GM18868 (cell line): ENCODE results near the gene GNL1.
"Not testable (repeated sequence)": the region's sequence is repeated elsewhere in the genome, so short reads cannot be mapped to it uniquely, and the experiment has no call there.

Experiments used
- ATAC-seq: cut with Tn5 transposase; IDR thresholded peaks from one replicate; pipeline ENCODE4 v1.9.1; 2021; ENCODE audit warnings: mild to moderate bottlenecking, moderate library complexity; ENCODE audit not compliant: unreplicated experiment

The GNL1 gene

DNA sequence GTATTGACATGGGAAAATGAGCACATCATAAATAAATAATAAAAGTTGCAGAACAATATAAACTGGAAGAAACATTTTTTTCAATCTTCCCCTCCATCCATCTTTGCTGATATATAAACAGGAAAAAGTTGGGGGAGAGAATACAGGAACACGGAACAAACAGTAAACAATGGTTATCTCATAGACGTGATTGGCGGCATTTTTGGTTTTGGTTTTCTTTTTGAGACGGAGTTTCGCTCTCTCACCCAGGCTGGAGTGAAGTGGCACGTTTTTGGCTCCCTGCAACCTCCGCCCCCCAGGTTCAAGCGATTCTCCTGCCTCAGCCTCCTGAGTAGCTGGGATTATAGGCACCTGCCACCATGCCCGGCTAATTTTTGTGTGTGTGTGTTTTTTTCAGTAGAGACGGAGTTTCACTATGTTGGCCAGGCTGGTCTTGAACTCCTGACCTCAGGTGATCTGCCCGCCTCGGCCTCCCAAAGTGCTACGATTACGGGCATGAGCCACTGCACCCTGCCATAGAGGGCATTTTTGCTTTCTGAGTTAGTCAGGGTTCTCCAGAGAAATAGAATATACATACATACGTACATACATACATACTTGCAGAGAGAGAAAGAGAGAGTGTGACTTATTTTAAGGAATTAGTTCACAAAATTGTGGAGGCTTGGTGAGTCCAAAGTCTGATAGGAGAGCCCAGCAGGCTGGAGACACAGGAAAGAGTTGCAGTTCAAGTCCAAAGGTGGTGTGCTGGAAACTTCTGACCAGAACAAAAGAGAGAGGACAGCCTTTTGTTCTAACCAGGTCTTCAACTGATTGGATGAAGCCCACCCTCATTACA lies 22.6 kb downstream of the GNL1 start:
- no peak for ATAC-seq

DNA sequence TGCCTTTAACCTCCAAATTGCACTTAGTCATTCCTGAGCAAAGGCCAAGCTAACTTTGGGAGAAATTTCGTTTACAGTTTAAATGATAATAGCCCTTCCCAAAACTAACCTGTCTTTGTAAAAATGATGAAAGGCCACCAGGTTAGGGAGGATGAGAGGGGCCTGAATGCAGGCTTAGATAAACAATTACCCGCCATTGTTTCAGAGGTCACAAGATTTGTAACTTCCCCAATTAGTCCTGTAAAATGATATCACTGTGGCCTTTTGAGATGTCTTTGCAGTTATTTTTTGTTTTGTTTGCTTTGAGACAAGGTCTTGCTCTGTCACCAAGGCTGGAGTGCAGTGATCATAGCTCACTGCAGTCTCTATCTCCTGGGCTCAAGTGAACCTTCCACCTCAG lies 26.3 kb downstream of the GNL1 start:
- no peak for ATAC-seq

DNA sequence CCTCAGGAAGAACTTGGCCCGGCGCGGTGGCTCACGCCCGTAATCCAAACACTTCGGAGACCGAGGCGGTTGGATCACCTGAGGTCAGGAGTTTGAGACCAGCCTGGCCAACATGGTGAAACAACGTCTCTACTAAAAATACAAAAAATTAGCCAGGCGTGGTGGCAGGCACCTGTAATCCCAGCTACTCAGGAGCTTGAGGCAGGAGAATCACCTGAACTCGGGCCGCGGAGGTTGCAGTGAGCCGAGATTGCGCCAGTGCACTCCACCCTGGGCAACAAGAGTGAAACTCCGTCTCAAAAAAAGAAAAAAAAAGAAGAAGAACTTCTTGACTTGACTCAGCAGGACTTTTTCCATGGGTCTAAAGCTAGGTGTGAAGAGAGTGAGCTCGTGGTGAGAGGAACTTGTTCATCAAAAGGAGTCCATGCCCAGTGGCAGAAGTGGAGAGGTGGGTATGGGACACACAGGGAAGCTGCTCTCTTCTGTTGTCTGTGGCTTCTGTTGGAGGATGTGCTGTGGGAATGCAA lies 26.9 kb downstream of the GNL1 start:
- ATAC-seq: not testable (repeated sequence)

DNA sequence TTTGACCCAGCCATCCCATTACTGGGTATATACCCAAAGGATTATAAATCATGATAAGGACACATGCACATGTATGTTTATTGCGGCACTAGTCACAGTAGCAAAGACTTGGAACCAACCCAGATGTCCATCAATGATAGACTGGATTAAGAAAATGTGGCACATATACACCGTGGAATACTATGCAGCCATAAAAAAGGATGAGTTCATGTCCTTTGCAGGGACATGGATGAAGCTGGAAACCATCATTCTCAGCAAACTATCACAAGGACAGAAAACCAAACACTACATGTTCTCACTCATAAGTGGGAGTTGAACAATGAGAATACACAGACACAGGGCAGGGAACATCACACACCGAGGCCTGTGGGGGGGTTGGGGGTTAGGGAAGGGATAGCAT lies 29.8 kb downstream of the GNL1 start:
- ATAC-seq: not testable (repeated sequence)

DNA sequence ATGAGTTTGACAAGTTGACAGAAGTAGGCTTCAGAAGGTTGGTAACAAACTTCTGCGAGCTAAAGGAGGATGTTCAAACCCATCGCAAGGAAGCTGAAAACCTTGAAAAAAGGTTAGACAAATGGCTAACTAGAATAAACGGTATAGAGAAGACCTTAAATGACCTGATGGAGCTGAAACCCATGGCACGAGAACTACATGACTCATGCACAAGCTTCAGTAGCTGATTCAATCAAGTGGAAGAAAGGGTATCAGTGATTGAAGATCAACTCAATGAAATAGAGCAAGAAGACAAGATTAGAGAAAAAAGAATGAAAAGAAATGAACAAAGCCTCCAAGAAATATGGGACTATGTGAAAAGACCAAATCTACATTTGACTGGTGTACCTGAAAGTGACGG lies 34.3 kb downstream of the GNL1 start:
- not testable (repeated sequence) for ATAC-seq

DNA sequence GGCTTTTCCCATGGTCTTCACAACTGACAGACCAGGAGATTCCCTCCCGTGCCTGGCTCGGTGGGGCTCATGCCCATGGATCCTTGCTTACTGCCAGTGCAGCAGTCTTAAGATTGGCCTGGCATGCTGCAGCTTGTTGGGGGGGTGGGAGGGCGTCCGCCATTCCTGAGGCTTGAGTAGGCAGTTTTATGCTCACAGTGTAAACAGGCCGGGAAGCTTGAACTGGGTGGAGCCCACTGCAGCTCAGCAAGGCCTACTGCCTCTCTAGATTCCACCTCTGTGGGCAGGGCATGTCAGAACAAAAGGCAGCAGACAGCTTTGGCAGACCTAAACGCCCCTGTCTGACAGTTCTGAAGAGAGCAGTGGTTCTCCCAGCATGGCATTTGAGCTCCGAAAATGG lies 35.2 kb downstream of the GNL1 start:
- not testable (repeated sequence) for ATAC-seq

DNA sequence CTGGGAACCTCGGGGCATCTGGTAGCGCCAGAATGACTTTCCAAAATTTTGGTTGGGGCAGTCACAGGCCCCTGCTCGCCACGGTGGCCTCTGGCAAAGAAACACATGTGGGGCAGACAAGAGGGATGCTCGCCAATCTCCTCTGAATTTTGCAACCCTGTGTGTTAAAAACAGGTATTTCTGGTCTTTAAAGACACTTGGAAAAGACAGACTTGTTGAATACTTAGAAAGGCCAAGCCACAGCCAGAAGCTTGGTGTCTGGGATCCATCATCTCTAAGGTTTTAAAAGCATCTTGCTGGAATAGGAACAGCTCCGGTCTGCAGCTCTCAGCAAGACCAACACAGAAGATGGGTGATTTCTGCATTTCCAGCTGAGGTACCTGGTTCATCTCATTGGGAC lies 35.8 kb downstream of the GNL1 start:
- ATAC-seq: no peak

DNA sequence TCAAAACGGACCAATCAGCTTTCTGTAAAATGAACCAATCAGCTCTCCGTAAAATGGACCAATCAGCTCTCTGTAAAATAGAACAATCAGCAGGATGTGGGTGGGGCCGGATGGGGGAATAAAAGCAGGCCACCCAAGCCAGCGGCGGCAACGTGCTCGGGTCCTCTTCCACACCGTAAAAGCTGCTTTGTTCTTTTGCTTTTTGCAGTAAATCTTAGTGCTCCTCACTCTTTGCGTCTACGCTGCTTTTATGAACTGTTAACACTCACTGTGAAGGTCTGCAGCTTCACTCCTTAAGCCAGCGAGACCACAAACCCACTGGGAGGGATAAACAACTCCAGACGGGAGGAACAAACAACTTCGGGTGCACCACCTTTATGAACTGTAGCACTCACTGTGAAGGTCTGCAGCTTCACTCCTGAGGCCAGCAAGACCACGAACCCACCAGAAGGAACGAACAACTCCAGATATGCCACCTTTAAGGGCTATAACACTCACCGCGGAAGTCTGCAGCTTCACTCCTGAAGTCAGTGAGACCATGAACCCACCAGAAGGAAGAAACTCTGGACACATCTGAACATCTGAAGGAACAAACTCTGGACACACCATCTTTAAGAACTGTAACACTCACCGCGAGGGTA lies 37.7 kb downstream of the GNL1 start:
- not testable (repeated sequence) for ATAC-seq

DNA sequence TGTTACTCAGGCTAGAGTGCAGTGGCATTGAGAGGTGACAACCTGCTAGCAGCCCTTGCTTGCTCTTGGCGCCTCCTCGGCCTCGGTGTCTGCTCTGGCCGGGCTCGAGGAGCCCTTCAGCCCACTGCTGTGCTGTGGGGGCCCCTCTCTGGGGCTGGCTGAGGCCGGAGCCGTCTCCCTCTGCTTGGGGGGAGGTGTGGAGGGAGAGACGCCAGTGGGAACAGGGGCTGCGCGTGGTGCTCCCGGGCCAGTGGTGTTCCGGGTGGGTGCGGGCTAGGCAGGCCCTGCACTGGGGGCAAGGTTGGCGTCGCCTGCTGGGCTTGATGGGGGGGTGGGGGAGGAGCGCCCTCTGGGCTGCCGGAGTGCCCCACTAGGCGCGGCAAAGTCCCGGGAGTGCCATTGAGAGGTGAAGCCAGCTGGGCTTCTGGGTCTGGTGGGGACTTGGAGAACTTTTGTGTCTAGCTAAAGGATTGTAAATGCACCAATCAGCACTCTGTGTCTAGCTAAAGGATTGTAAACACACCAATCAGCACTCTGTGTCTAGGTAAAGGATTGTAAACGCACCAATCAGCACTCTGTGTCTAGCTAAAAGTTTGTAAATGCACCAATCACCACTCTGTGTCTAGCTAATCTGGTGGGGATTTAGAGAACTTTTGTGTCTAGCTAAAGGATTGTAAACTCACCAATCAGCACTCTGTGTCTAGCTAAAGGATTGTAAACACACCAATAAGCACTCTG lies 38.4 kb downstream of the GNL1 start:
- ATAC-seq: not testable (repeated sequence)

DNA sequence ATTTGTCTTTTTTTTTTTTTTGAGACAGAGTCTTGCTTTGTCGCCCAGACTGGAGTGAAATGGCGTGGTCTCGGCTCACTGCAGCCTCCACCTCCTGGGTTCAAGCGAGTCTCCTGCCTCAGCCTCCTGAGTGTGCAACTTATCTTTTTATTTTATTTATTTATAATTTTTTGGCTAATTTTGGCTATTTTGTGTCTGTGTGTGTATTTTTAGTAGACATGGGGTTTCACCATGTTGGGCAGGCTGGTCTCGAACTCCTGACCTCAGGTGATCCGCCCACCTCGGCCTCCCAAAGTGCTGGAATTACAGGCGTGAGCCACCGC lies 39.6 kb downstream of the GNL1 start:
- not testable (repeated sequence) for ATAC-seq

DNA sequence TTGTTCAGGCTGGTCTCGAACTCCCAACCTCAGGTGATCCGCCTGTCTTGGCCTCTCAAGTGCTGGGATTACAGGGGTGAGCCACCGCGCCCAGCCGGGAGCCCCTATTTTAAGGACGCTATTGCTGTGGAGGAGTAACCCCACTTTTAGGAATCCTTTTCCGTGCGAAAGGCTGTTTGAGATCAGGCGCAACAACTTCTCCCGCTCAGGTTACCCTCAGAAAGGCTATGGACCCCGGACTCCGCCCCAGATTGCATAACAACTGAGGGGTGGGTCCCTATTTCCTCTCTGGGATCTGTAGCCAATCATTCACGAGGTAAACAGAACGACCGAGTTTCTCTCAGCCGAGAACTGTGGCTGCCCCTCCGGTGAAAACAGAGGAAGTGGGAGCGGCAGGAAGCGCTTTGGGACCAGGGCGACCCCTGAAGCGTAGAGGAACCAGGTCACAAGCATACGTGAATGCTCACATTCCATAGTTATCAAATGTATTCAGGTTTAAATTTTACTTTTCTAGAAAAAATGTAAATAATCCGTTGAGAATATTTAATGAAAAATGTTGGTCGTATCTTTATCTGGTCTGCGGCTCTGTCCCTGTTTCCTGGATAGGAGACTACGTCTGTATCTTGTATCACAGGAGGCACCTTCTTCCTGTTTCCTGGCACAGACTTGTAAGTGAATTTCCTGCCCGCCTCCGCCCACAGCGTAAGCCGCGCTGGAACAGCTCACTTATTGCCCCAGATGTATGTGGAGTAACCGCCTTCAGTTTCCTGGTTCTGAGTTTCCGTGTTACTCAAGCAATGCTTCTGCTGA lies 40.1 kb downstream of the GNL1 start:
- peak; percentile 78 for ATAC-seq

DNA sequence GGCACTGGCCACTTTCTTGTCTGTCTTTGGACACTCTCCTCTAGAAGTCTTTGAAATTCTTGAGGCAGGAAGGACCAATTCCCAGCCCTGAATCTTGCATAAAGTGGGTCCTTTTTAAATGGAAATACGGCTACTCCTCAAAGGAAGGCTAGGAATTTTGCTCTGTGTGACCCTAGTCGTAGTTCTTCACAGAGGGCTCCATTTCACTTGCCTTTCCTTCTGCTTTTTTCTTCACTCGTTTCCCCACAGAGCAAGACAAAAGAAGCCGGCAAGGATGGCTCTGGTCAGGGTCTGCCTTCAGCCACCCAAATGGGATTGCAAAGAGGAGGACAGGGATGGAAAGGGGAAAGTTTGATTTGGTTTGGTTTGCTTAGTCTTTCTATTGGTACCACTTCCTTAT lies 41.2 kb downstream of the GNL1 start:
- no peak for ATAC-seq

DNA sequence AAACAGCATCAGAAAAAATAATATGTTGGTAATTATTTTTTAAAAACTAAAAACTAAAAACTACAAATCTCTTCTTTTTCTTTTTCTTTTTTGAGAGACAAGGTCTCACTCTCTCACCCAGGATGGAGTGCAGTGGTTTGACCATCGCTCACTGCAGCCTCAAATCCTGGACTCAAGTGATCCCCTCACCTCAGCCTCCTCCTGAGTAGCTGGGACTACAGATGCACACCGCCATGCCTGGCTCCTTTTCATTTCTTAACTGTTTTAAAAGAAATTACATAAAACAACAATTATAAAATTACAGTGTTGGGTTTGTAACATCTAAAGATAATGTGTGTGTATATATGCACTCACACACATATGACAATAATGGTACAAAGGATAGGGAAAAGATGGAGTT lies 42.8 kb downstream of the GNL1 start:
- ATAC-seq: no peak

DNA sequence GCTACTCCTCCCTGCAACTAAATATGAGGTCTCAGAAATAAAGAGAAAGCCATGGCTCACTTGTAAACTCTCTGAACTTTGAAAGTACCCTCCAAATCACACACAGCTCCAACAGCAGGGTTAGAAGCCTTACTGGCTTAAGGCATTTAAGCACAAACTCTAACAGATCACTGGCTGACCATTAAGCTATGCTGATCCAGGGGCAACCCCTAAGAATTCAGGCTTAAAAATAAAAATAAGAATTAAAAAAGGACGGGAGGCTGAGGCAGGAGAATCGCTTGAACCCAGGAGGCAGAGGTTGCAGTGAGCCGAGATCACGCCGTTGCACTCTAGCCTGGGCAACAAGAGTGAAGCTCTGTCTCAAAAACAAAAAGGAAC lies 45.1 kb downstream of the GNL1 start:
- no peak for ATAC-seq

DNA sequence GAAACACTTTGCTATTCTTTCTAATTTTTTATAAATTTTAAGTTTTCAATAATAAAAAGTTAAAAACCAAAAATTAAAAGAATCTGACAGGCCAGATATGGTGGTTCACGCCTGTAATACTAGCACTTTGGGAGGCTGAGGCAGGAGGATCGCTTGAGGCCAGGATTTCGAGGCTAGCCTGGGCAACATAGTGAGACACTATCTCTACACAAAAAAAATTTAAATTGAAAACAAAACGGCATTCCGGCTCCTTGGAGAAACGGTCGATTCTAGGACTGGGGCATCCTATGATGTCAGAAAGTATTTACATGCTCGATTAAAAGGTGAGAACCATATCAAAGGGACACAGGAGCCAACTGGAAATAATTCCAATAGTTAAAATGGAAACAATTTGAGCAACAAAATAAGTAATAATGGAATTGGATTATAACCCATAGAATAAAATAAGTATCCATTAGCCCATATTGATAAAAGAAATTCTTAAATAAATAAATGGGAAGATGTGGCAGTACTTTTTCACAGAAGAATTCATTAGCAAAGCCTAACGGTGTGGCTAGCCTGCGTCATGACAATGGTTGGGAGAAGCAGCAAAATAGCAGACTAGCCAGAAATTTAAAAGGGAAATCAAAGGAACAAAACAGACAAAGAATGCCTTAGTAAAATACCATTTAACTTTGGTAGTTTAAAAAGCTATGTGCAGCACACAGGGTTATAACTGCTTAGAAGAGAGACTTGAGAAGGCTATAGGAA lies 45.7 kb downstream of the GNL1 start:
- ATAC-seq: no peak

DNA sequence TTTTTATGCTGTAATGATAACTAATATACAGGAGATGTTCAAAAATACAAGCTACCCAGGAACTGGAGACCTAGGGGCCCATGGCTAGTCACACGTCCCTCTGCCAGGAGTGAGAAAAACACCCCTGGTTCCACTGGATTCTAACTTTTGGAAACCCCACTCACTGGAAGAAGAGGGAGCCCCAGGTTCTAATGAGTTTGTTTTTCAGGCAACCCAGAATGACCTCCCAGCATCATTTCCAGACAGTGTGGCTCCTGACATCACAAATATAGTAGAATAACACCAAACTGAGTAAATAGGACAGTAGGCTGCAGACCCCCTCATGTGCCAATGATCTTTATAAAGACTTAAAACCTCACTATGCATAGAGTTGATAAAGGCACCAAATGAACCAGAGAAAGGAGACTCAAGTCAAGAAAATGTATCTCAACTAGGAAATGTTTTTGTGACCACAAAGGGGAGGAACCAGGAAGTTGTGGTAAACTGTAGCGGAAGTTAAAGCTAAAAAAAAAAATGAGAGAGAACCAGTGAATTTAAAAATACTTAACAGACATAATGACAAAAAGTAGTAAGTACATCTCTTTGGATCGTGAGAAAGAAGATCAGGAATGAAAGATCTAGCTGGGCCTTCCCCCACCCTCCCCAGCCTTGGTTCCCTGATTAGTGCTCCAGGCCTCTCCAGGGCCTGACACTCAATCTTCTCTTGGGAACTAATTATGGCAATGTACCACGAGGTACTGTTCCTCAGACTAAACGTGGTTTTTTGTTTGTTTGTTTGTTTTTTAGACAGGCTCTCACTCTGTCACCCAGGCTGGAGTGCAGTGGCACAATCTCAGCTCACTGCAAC lies 47.2 kb downstream of the GNL1 start:
- no peak for ATAC-seq

DNA sequence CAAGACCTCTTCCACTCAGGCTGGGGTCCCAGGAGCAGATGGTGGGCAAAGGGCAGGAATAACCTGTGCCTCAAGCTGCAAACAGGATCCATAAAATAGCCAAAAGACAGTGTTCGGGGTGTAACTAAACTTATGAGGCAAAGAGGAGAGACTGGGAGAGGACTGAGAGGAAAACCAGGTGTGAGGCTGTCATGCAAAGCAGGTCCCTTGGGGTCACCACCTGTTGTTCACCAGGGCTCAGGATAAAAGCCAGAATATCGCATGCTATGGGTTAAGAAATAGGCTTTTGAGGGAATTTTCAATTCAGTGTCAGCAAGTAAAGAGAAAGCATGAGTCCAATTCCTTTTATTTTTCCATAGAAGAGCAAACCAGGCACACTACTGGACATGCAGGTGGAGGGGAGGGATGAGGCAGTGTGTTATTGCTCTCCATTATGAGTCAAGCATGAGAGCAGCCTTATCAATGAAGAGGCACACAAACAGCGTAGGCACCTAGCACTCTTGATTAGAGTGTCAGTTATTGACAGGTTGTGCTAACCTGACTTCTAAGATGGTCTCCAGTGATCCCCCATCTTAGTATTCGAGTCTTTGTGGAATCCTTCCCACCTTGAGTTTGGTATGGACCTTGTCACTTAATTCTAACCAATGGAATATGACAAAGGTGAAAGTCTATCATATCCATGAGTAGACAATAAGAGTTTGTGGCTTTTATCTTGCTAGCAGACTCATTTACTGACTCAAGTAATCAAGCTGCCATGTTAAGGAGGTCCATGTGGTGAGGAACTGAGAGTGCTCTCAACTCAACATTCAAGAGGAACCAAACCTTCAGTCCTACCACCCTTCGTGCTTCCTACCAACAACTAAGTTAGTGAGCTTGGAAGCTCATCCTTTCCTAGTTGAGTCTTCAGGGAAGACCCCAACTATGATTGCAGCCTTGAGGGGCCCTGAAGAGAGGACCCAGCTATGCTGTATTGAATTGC lies 48.2 kb downstream of the GNL1 start:
- ATAC-seq: no peak
